Mesenchymal stem cell (in vitro differentiated cells and primary cell): ENCODE results near the gene SMC1B.

Source experiments
- DNase-seq: peaks from one replicate; pipeline ENCODE4 v3.0.0-alpha.2; 2013
- H2AFZ ChIP-seq: one replicate; pipeline ENCODE4 v1.6.1; 2013; ENCODE audit warnings: low read depth, mild to moderate bottlenecking, control low read depth, inconsistent platforms, low read length, moderate library complexity
- H2AK5ac ChIP-seq: 2 replicates; pipeline ENCODE4 v1.6.1; 2013; ENCODE audit warnings: low read length, moderate library complexity, mild to moderate bottlenecking, inconsistent platforms; ENCODE audit not compliant: severe bottlenecking
- H2BK120ac ChIP-seq: one replicate; pipeline ENCODE4 v1.6.1; 2013; ENCODE audit warnings: low read depth, mild to moderate bottlenecking, inconsistent platforms, low read length, moderate library complexity
- H2BK12ac ChIP-seq, 2 experiments: one replicate each; pipeline ENCODE4 v1.6.1; 2013; ENCODE audit warnings: inconsistent platforms in 2 of 2, low read length in 2 of 2, mild to moderate bottlenecking in 2 of 2, moderate library complexity in 2 of 2, control low read depth in 1 of 2
- H2BK15ac ChIP-seq: one replicate; pipeline ENCODE4 v1.6.1; 2013; ENCODE audit warnings: mild to moderate bottlenecking, low read depth, inconsistent platforms; ENCODE audit not compliant: poor library complexity, severe bottlenecking
- H2BK5ac ChIP-seq: 2 replicates; pipeline ENCODE4 v1.6.1; 2013; ENCODE audit warnings: low read depth, mild to moderate bottlenecking, low read length, control low read depth, inconsistent platforms; ENCODE audit not compliant: poor library complexity, severe bottlenecking
- H3K14ac ChIP-seq, 2 experiments: one replicate each; pipeline ENCODE4 v1.6.1; 2013; ENCODE audit warnings: inconsistent platforms in 2 of 2, low read length in 2 of 2, control low read depth in 1 of 2, mild to moderate bottlenecking in 1 of 2, moderate library complexity in 1 of 2
- H3K18ac ChIP-seq, 2 experiments: one replicate each; pipeline ENCODE4 v1.6.1; 2013; ENCODE audit warnings: inconsistent platforms in 2 of 2, low read length in 2 of 2, control low read depth in 1 of 2, low read depth in 1 of 2, mild to moderate bottlenecking in 1 of 2
- H3K23ac ChIP-seq, 2 experiments: one replicate each; pipeline ENCODE4 v1.6.1; 2013; ENCODE audit warnings: inconsistent platforms in 2 of 2, low read length in 2 of 2, mild to moderate bottlenecking in 2 of 2, moderate library complexity in 2 of 2, control low read depth in 1 of 2
- H3K27ac ChIP-seq: 2 replicates; pipeline ENCODE4 v1.5.1; 2013; ENCODE audit warnings: mild to moderate bottlenecking, moderate library complexity, low read length, control low read depth, inconsistent platforms; ENCODE audit not compliant: poor library complexity, severe bottlenecking
- H3K27me3 ChIP-seq, 2 experiments: 2 replicates each; pipeline versions ENCODE4 v1.6.1 to v1.7.0; 2013; ENCODE audit warnings: low read length in 2 of 2, mild to moderate bottlenecking in 2 of 2, moderate library complexity in 2 of 2, control low read depth in 1 of 2, inconsistent platforms in 1 of 2; ENCODE audit not compliant: control insufficient read depth in 1 of 2, insufficient read depth in 1 of 2
- H3K36me3 ChIP-seq, 2 experiments: 2 replicates each; pipeline versions ENCODE4 v1.6.1 to v1.7.0; 2013; ENCODE audit warnings: low read length in 2 of 2, control low read depth in 1 of 2, inconsistent platforms in 1 of 2, low read depth in 1 of 2, mild to moderate bottlenecking in 1 of 2; ENCODE audit not compliant: insufficient read depth in 2 of 2, control insufficient read depth in 1 of 2
- H3K4ac ChIP-seq, 2 experiments: one replicate each; pipeline ENCODE4 v1.6.1; 2013; ENCODE audit warnings: inconsistent platforms in 2 of 2, low read length in 2 of 2, mild to moderate bottlenecking in 2 of 2, moderate library complexity in 2 of 2, control low read depth in 1 of 2, low read depth in 1 of 2
- H3K4me1 ChIP-seq: 2 replicates; pipeline ENCODE4 v1.6.1; 2013; ENCODE audit warnings: low read depth, low read length, control low read depth; ENCODE audit not compliant: control insufficient read depth, insufficient read depth
- H3K4me2 ChIP-seq: 2 replicates; pipeline ENCODE4 v1.6.1; 2013; ENCODE audit warnings: low read length, mild to moderate bottlenecking, inconsistent platforms; ENCODE audit not compliant: poor library complexity, severe bottlenecking
- H3K4me3 ChIP-seq, 2 experiments: 2 replicates each; pipeline versions ENCODE4 v1.5.1 to v1.7.0; 2013; ENCODE audit warnings: low read length in 2 of 2, mild to moderate bottlenecking in 2 of 2, control low read depth in 1 of 2, low read depth in 1 of 2; ENCODE audit not compliant: insufficient read depth in 1 of 2
- H3K79me1 ChIP-seq: replicated peaks from 2 replicates; pipeline ENCODE4 v1.6.1; 2013; ENCODE audit warnings: mild to moderate bottlenecking, control low read depth, low read length, inconsistent platforms; ENCODE audit not compliant: poor library complexity, severe bottlenecking
- H3K9ac ChIP-seq: 2 replicates; pipeline ENCODE4 v1.7.0; 2013; ENCODE audit warnings: mild to moderate bottlenecking, low read length, moderate library complexity
- H3K9me3 ChIP-seq: 2 replicates; pipeline ENCODE4 v1.7.0; 2013; ENCODE audit warnings: mild to moderate bottlenecking, low read length; ENCODE audit not compliant: control insufficient read depth
- H4K8ac ChIP-seq: one replicate; pipeline ENCODE4 v1.6.1; 2013; ENCODE audit warnings: inconsistent platforms, mild to moderate bottlenecking, low read length, moderate library complexity
- H4K91ac ChIP-seq: one replicate; pipeline ENCODE4 v1.6.1; 2013; ENCODE audit warnings: mild to moderate bottlenecking, low read length, inconsistent platforms
- WGBS: methylation state at CpG from one replicate; pipeline ENCODE4 v1.1.7; 2013; ENCODE audit warnings: mixed read lengths; 5-methylcytosine and 5-hydroxymethylcytosine counted together

SMC1B gene

DNA sequence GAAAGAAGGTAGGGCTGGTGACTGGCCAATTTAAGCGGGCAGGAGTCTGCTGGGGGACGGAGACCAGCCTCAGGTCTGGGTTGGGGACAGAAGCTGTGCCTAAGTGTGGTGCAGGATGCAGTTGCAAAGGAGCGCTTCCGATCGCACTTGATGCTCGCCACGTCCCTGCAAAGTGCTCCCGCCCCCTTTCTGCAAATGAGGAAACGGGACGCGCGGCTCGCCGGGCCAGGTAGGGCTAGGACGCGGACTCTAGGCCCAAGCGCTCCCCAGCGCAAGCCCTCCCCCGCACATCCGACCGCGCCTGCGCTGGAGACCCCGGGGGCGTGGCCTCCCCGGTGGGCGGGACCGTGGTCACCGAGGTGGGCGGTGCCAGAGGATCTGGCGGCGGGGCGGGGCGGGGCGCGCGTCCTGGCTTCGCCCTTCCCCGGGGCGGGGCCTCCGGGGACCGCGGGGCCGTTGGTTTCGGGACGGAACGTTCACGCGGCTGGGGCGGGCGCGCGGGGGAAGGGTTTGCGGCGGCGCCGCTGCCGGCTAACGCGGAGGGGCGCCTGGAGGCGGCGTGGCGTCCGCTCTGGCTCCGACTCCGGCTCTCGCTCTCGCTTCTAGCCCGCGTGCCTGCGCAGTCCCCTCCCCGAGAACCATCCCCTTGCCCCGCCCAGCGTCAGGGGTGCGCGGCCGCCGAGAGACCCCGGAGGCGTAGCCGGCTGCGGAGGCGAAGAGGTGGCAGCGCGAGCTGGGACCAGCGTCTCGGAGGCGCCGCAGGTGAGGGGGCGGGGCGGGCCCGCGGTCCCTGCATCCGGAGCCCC is 103.8 kb downstream of the SMC1B start, which contains the start of gene FAM118A:
TSS of gene FAM118A (plus strand) at position 513 of the 806 bp plus-strand sequence. CDS start 12,446 bp downstream, outside the sequence.
- peaks cover 15% of the 10 kb centered on the region for H3K4me1 ChIP-seq
- H3K27ac ChIP-seq = peak within 1 kb of the TSS; percentile 6
- H3K23ac ChIP-seq = peak within 1 kb of the TSS in 1 of 2 experiments; percentile 85
- H2BK15ac ChIP-seq = peak within 1 kb of the TSS; percentile 54
- peak within 1 kb of the TSS; percentile 93 for H3K4me2 ChIP-seq
- H4K91ac ChIP-seq = peak within 1 kb of the TSS; percentile 87
- H3K9ac ChIP-seq = peak within 1 kb of the TSS; percentile 91
- peak within 1 kb of the TSS; percentile 18 to 64 for H2BK12ac ChIP-seq
- no peaks in the 10 kb centered on the region for H3K27me3 ChIP-seq
- H3K79me1 ChIP-seq = peaks cover 28% of the 10 kb centered on the region
- H3K4ac ChIP-seq = peak within 1 kb of the TSS; percentile 73 to 88
- H3K36me3 ChIP-seq = peaks cover 0 to 3% of the 10 kb centered on the region in 2 experiments
- H3K14ac ChIP-seq = peak within 1 kb of the TSS in 1 of 2 experiments; percentile 94
- peak; percentile 87 for DNase-seq
- H2BK5ac ChIP-seq = no peak within 1 kb of the TSS
- peak within 1 kb of the TSS; percentile 75 for H2AFZ ChIP-seq
- peak within 1 kb of the TSS; percentile 67 for H2AK5ac ChIP-seq
- H3K18ac ChIP-seq = peak within 1 kb of the TSS; percentile 93
- no peaks in the 10 kb centered on the region for H3K9me3 ChIP-seq
- H3K4me3 ChIP-seq = peak within 1 kb of the TSS; percentile 82 to 90
- WGBS = 2% methylated on average over 47 of the region's 95 CpGs
- H2BK120ac ChIP-seq = peak within 1 kb of the TSS; percentile 90
- H4K8ac ChIP-seq = peak within 1 kb of the TSS; percentile 99

DNA sequence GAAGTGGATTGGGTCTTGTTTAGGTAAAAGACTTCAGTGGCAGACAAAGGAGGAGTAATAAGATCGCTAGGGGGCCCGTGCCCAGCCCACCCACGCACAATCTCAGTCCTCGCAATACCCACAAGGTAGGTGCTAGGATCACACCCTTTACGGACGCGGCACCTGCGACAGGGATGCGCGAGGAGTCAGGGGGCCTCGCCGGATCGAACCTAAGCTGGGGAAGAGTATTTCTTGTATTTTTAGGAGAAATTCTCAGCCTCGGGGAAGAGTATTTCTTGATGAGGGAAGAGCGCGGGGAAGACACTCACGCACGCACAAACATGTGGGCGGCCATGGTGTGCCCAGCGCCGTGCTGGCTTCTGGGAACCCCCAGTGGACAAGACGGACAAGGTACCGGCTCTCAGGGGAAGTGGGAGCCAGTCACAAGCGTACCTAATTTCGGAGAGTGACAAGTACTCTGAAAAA is 104.4 kb downstream of the SMC1B start:
- DNase-seq = no peak
- Histone ChIP-seq H3K27ac (peak overlapping the region; percentile 6), H2AFZ (peak overlapping the region; percentile 75), H3K79me1 (peaks cover 23% of the 10 kb centered on the region), H3K36me3 (peaks cover 0 to 3% of the 10 kb centered on the region in 2 experiments), H2BK15ac (no peak overlapping the region), H3K9me3 (no peaks in the 10 kb centered on the region), H2AK5ac (peak overlapping the region; percentile 67), H3K27me3 (no peaks in the 10 kb centered on the region), H2BK12ac (peak overlapping the region; percentile 18 to 37), H3K4me3 (peak overlapping the region in 1 of 2 experiments; percentile 77), H3K4me2 (peak overlapping the region; percentile 75), H3K14ac (peak overlapping the region in 1 of 2 experiments; percentile 94), H2BK5ac (no peak overlapping the region), H2BK120ac (peak overlapping the region; percentile 27), H4K91ac (peak overlapping the region; percentile 87), H3K23ac (no peak overlapping the region), H3K9ac (peak overlapping the region; percentile 91), H4K8ac (peak overlapping the region; percentile 99), H3K4me1 (peaks cover 15% of the 10 kb centered on the region), H3K4ac (peak overlapping the region; percentile 50 to 88), H3K18ac (peak overlapping the region; percentile 93)
- 66% methylated on average over 25 of the region's 25 CpGs for WGBS

DNA sequence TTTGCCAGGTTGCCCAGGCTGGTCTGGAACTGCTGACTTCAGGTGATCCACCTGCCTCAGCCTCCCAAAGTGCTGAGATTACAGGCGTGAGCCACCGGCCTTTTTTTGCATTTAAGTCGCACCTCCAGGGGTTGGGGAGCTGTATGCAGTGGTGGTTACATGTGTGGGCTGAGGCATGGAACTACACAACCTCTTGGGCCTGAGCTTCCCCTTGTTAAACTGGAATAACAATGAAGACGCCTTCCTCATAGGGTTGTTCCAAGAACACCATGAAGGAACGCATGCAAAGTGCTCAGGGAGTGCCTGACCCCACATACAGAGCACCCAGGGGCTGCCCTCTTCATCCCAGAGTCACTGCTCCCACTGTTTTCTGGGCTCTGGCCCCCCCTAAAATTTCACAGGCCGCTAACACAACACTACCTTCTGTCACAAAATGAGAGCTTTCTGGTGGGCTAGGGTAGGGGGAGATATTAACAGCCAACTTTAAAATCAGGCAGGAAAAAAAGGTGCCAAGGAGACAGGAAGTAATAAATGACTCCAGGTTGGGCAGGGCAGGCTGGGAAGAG is 104.9 kb downstream of the SMC1B start:
- peaks cover 23% of the 10 kb centered on the region for H3K79me1 ChIP-seq
- peak overlapping the region; percentile 99 for H4K8ac ChIP-seq
- no peak overlapping the region for H3K4me3 ChIP-seq
- H2BK120ac ChIP-seq = no peak overlapping the region
- no peak overlapping the region for H2AFZ ChIP-seq
- WGBS = 88% methylated on average over 5 of the region's 6 CpGs
- no peak overlapping the region for H3K18ac ChIP-seq
- peak overlapping the region; percentile 15 for H2BK15ac ChIP-seq
- H2BK5ac ChIP-seq = no peak overlapping the region
- peak overlapping the region; percentile 40 for H4K91ac ChIP-seq
- peak overlapping the region in 1 of 2 experiments; percentile 37 for H2BK12ac ChIP-seq
- peaks cover 0 to 3% of the 10 kb centered on the region in 2 experiments for H3K36me3 ChIP-seq
- peaks cover 15% of the 10 kb centered on the region for H3K4me1 ChIP-seq
- H3K27ac ChIP-seq = no peak overlapping the region
- H3K9ac ChIP-seq = no peak overlapping the region
- H3K9me3 ChIP-seq = no peaks in the 10 kb centered on the region
- peak overlapping the region; percentile 67 for H2AK5ac ChIP-seq
- DNase-seq = no peak
- no peak overlapping the region for H3K4ac ChIP-seq
- no peaks in the 10 kb centered on the region for H3K27me3 ChIP-seq
- H3K23ac ChIP-seq = no peak overlapping the region
- H3K14ac ChIP-seq = no peak overlapping the region
- no peak overlapping the region for H3K4me2 ChIP-seq

DNA sequence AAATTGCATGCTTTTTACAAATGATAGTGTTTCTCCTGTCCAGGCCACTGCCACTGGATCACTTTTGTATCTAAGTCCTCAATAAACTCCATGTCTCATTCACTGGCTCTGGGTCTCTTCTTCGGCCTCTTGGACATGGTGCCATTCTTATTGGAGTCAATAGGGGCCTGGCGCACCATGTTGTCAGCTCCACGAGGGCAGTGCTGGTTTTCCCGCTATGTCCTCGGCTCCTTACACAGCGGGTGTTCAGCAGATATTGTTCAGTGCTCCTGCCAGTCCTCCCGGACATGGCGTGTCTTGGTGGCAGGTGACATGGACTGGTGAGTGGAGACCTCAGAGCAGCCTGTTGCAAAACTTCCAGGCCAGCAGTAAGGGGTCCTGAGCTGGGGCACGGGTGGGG is 107.3 kb downstream of the SMC1B start:
- DNase-seq = no peak
- H4K91ac ChIP-seq = no peak overlapping the region
- H3K4me3 ChIP-seq = no peak overlapping the region
- no peak overlapping the region for H3K4me2 ChIP-seq
- H3K4me1 ChIP-seq = peaks cover 13% of the 10 kb centered on the region
- no peak overlapping the region for H3K27ac ChIP-seq
- H3K18ac ChIP-seq = no peak overlapping the region
- H3K9ac ChIP-seq = no peak overlapping the region
- WGBS = 94% methylated on average over 8 of the region's 9 CpGs
- H2BK12ac ChIP-seq = no peak overlapping the region
- no peak overlapping the region for H3K14ac ChIP-seq
- no peaks in the 10 kb centered on the region for H3K36me3 ChIP-seq
- H2BK5ac ChIP-seq = no peak overlapping the region
- no peak overlapping the region for H3K4ac ChIP-seq
- H2BK15ac ChIP-seq = no peak overlapping the region
- no peaks in the 10 kb centered on the region for H3K27me3 ChIP-seq
- H2BK120ac ChIP-seq = no peak overlapping the region
- no peak overlapping the region for H4K8ac ChIP-seq
- H2AFZ ChIP-seq = no peak overlapping the region
- H3K9me3 ChIP-seq = no peaks in the 10 kb centered on the region
- H3K79me1 ChIP-seq = peaks cover 9% of the 10 kb centered on the region
- no peak overlapping the region for H3K23ac ChIP-seq
- H2AK5ac ChIP-seq = no peak overlapping the region
